Colonic mucosa (tissue), 4 donors: ENCODE measurements around the gene HSPB6. TPM values are rescaled to one million over a fixed set of nuclear protein-coding genes. Genes with fewer than 3 reads are reported as not detected.

ENCODE experiments used
- DNase-seq: peaks from one replicate; pipeline ENCODE4 v3.0.0-alpha.2; 2020
- H3K27ac ChIP-seq: fragments of 200-600 bp; one replicate; pipeline ENCODE4 v1.8.0; 2021
- H3K27me3 ChIP-seq: fragments of 200-600 bp; one replicate; pipeline ENCODE4 v1.8.0; 2021
- H3K36me3 ChIP-seq: fragments of 200-600 bp; one replicate; pipeline ENCODE4 v1.8.0; 2021
- H3K4me1 ChIP-seq: fragments of 200-600 bp; one replicate; pipeline ENCODE4 v1.8.0; 2021; ENCODE audit warnings: mild to moderate bottlenecking
- H3K4me3 ChIP-seq: fragments of 200-600 bp; one replicate; pipeline ENCODE4 v1.8.0; 2021
- H3K9ac ChIP-seq, 2 donors: one replicate each; pipeline ENCODE4 v1.7.0; 2013; ENCODE audit warnings: control low read depth in 2 of 2, low read depth in 2 of 2, low read length in 2 of 2
- H3K9me3 ChIP-seq: fragments of 200-600 bp; one replicate; pipeline ENCODE4 v1.8.0; 2021
- CTCF ChIP-seq: fragments of 200-600 bp; IDR thresholded peaks from one replicate; pipeline ENCODE4 v1.8.0; 2022; ENCODE audit warnings: antibody characterized with exemption, mild to moderate bottlenecking
- intact Hi-C: fragments of 100-400 bp; cut with DNase I; formaldehyde crosslinking; loops from one replicate; pipeline ENCODE4 v1.14.1; 2022
- total RNA-seq, 2 donors: library from RNA; stranded (reverse); fragmentation: NEBNext Ultra II Directional in 1 of 2; extraction: Animal tissue kit (Norgen Biotek cat#: 25700) in 1 of 2; gene quantifications; one replicate each; pipeline ENCODE4 v1.2.1, GENCODE V29; 2021
- donor health status: healthy.
- donor health status: DM: no; HTN: no; CAD: no.
- donor health status: DM: no; HTN: no; CAD: no.

The HSPB6 gene
- total RNA-seq, 2 donors from 2014 or later, result 6.3 to 23.6 TPM

- Histone ChIP-seq H3K9ac (no peak overlapping the region), H3K36me3 (no peaks in the 10 kb centered on the region), H3K4me1 (peaks cover 9% of the 10 kb centered on the region), H3K9me3 (no peaks in the 10 kb centered on the region), H3K27me3 (no peaks in the 10 kb centered on the region), H3K4me3 (no peak overlapping the region), H3K27ac (no peak overlapping the region)
- intact Hi-C loops, result loop anchor here (5.0 kb wide), 1 partner anchor 166 kb away; the partner anchor contains the start of gene TMEM147
- no peak for TF ChIP-seq CTCF
- DNase-seq, result no peak
Observed at GRCh38 chr19:35713506-35713850, 43.4 kb downstream of the HSPB6 start.

- Histone ChIP-seq H3K4me3 (no peak overlapping the region), H3K9me3 (no peaks in the 10 kb centered on the region), H3K27ac (no peak overlapping the region), H3K36me3 (no peaks in the 10 kb centered on the region), H3K4me1 (peaks cover 9% of the 10 kb centered on the region), H3K9ac (no peak overlapping the region), H3K27me3 (no peaks in the 10 kb centered on the region)
- DNase-seq, result no peak
- no peak for TF ChIP-seq CTCF
- intact Hi-C loops, result loop anchor here (5.0 kb wide), 1 partner anchor 166 kb away; the partner anchor contains the start of gene TMEM147
Observed at GRCh38 chr19:35712567-35713505, 44.0 kb downstream of the HSPB6 start.

GRCh38 chr19:35710784-35711723 lies 45.8 kb downstream of the HSPB6 start:
- DNase-seq, result no peak
- no peak for TF ChIP-seq CTCF
- H3K4me1 ChIP-seq, result peaks cover 8% of the 10 kb centered on the region
- no peaks in the 10 kb centered on the region for H3K9me3 ChIP-seq
- H3K27ac ChIP-seq, result no peak overlapping the region
- H3K27me3 ChIP-seq, result no peaks in the 10 kb centered on the region
- intact Hi-C loops, result loop anchor here (5.0 kb wide), 1 partner anchor 164 kb away; the partner anchor contains the start of gene TMEM147
- H3K4me3 ChIP-seq, result no peak overlapping the region
- no peak overlapping the region for H3K9ac ChIP-seq
- no peaks in the 10 kb centered on the region for H3K36me3 ChIP-seq

- H3K4me1 ChIP-seq, result no peaks in the 10 kb centered on the region
- no peaks in the 10 kb centered on the region for H3K36me3 ChIP-seq
- no peaks in the 10 kb centered on the region for H3K9me3 ChIP-seq
- no peak overlapping the region for H3K27ac ChIP-seq
- TF ChIP-seq CTCF, result no peak
- H3K27me3 ChIP-seq, result no peaks in the 10 kb centered on the region
- DNase-seq, result no peak
- no peak overlapping the region for H3K9ac ChIP-seq
- H3K4me3 ChIP-seq, result no peak overlapping the region
- intact Hi-C loops, result no loop called here
Observed at GRCh38 chr19:35708391-35708790, 48.4 kb downstream of the HSPB6 start.

Other genes with a start within 250 kb of the HSPB6 start
- 10 to 100 TPM; 12.8 to 14.6 TPM for gene DMKN, start 243.4 kb downstream of the HSPB6 start, total RNA-seq
- gene SBSN, start 228.7 kb downstream of the HSPB6 start, total RNA-seq, result not detected
- gene GAPDHS, start 223.6 kb downstream of the HSPB6 start, total RNA-seq, result not detected
- gene TMEM147, start 211.4 kb downstream of the HSPB6 start, total RNA-seq, result 100 to 1,000 TPM in 1 of 2 donors, 10 to 100 TPM in 1; 49.6 to 114 TPM
- gene ATP4A, start 193.4 kb downstream of the HSPB6 start, total RNA-seq, result not detected
- not detected for gene PMIS2, start 170.9 kb downstream of the HSPB6 start, total RNA-seq
- 10 to 100 TPM in 1 of 2 donors, 1 to 10 TPM in 1; 5.0 to 17.0 TPM for gene HAUS5, start 144.3 kb downstream of the HSPB6 start, total RNA-seq
- 100 to 1,000 TPM in 1 of 2 donors, 10 to 100 TPM in 1; 73.5 to 117 TPM for gene RBM42, start 128.0 kb downstream of the HSPB6 start, total RNA-seq
- 1 to 10 TPM; 1.4 to 1.9 TPM for gene ETV2, start 115.3 kb downstream of the HSPB6 start, total RNA-seq
- 100 to 1,000 TPM; 761 to 820 TPM for gene COX6B1, start 108.7 kb downstream of the HSPB6 start, total RNA-seq
- not detected for gene UPK1A, start 90.5 kb downstream of the HSPB6 start, total RNA-seq
- gene ZBTB32, start 52.5 kb downstream of the HSPB6 start, total RNA-seq, result under 1 TPM in 1 of 2 donors, not detected in 1; 0.32 TPM
- 10 to 100 TPM; 32.1 to 46.9 TPM for gene KMT2B, start 39.0 kb downstream of the HSPB6 start, total RNA-seq
- 1 to 10 TPM; 5.4 to 6.9 TPM for gene IGFLR1, start 14.6 kb downstream of the HSPB6 start, total RNA-seq
- 10 to 100 TPM; 14.9 to 18.7 TPM for gene U2AF1L4, start 11.6 kb downstream of the HSPB6 start, total RNA-seq
- gene PSENEN, start 11.4 kb downstream of the HSPB6 start, total RNA-seq, result 10 to 100 TPM; 73.8 to 87.4 TPM
- gene LIN37, start 8.5 kb downstream of the HSPB6 start, total RNA-seq, result 1 to 10 TPM; 5.1 to 7.5 TPM
- gene PROSER3, start 1.1 kb upstream of the HSPB6 start, total RNA-seq, result 10 to 100 TPM; 17.1 to 26.9 TPM
- gene ARHGAP33, start 18.5 kb upstream of the HSPB6 start, total RNA-seq, result 10 to 100 TPM in 1 of 2 donors, 1 to 10 TPM in 1; 6.0 to 25.0 TPM
- gene PRODH2, start 55.8 kb upstream of the HSPB6 start, total RNA-seq, result not detected
- not detected for gene NPHS1, start 95.5 kb upstream of the HSPB6 start, total RNA-seq
- gene KIRREL2, start 99.9 kb upstream of the HSPB6 start, total RNA-seq, result under 1 TPM in 1 of 2 donors, not detected in 1; 0.13 TPM
- 1 to 10 TPM; 2.6 to 3.7 TPM for gene APLP1, start 111.5 kb upstream of the HSPB6 start, total RNA-seq
- gene NFKBID, start 143.5 kb upstream of the HSPB6 start, total RNA-seq, result 10 to 100 TPM in 1 of 2 donors, 1 to 10 TPM in 1; 8.6 to 11.2 TPM
- gene HCST, start 145.5 kb upstream of the HSPB6 start, total RNA-seq, result 1 to 10 TPM; 2.4 to 4.8 TPM
- gene TYROBP, start 151.3 kb upstream of the HSPB6 start, total RNA-seq, result 10 to 100 TPM; 10.4 to 32.8 TPM
- gene LRFN3, start 179.3 kb upstream of the HSPB6 start, total RNA-seq, result 10 to 100 TPM; 10.0 to 17.4 TPM
- gene SDHAF1, start 238.2 kb upstream of the HSPB6 start, total RNA-seq, result 10 to 100 TPM; 25.2 to 31.6 TPM